AG09309 (cell line): ENCODE data around the gene SRMS.
A peak's percentile ranks its signal among the peaks of the same experiment; 100 is the strongest.

ENCODE experiments used
- DNase-seq: peaks from one replicate; pipeline ENCODE4 v3.0.0-alpha.2; 2010; ENCODE audit warnings: low read depth
- H3K4me3 ChIP-seq: 2 replicates; pipeline ENCODE4 v1.5.1; 2011; ENCODE audit warnings: mild to moderate bottlenecking, low read depth, low read length, moderate library complexity; ENCODE audit not compliant: control insufficient read depth
- TF ChIP-seq, protein P1 (sequence below): IDR thresholded peaks from 2 replicates; pipeline ENCODE4 v1.5.1; 2011; ENCODE audit warnings: mild to moderate bottlenecking, low read depth, low read length, inconsistent platforms; ENCODE audit not compliant: insufficient read depth, control insufficient read depth; ENCODE audit errors: missing control alignments

SRMS gene

GRCh38 chr20:63539092-63539430, 8.5 kb downstream of the SRMS start:
- H3K4me3 ChIP-seq = no peak overlapping the region
- TF ChIP-seq, protein P1, sequence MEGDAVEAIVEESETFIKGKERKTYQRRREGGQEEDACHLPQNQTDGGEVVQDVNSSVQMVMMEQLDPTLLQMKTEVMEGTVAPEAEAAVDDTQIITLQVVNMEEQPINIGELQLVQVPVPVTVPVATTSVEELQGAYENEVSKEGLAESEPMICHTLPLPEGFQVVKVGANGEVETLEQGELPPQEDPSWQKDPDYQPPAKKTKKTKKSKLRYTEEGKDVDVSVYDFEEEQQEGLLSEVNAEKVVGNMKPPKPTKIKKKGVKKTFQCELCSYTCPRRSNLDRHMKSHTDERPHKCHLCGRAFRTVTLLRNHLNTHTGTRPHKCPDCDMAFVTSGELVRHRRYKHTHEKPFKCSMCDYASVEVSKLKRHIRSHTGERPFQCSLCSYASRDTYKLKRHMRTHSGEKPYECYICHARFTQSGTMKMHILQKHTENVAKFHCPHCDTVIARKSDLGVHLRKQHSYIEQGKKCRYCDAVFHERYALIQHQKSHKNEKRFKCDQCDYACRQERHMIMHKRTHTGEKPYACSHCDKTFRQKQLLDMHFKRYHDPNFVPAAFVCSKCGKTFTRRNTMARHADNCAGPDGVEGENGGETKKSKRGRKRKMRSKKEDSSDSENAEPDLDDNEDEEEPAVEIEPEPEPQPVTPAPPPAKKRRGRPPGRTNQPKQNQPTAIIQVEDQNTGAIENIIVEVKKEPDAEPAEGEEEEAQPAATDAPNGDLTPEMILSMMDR = no peak
- no peak for DNase-seq

- DNase-seq = no peak
- H3K4me3 ChIP-seq = peak overlapping the region; percentile 26
- TF ChIP-seq, protein P1 = no peak
Measured at GRCh38 chr20:63538204-63539091, 9.1 kb downstream of the SRMS start.

- peak; percentile 47 for DNase-seq
- TF ChIP-seq, protein P1 = peak; percentile 95
- H3K4me3 ChIP-seq = peak overlapping the region; percentile 26
Measured at GRCh38 chr20:63537525-63538203, 9.9 kb downstream of the SRMS start.

DNA sequence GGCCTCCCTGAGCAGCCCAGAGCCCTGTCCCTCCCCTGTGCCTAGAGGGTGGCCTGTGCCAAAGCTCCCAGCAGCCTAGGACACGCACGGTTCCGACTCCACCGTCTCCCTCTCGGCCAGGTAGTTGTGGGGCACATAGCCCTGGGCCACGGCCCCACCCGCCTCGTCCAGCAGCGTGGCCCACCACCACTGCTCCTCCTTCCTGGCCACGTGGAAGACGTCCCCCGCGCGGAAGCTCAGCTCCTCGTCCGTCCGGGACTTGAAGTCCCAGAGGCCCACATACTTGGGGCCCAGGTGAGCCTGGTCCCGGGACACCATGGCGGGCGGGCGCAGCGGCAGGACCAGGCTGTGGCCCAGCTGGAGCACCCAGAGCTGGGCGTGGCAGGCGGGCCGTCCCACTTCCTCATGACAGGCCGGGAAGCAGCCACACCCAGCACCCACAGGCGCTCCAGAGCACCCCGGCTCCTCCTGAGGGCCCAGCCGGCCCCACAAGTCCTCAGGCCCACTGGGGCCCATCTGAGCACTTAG, 10.5 kb downstream of the SRMS start, which contains the start of gene PTK6:
PTK6 (minus strand) TSS at position 380 of the 528 bp plus-strand sequence; CDS start at position 318, 62 bp downstream.
- TF ChIP-seq, protein P1 = no peak
- peak within 1 kb of the TSS; percentile 26 for H3K4me3 ChIP-seq
- no peak for DNase-seq

DNA sequence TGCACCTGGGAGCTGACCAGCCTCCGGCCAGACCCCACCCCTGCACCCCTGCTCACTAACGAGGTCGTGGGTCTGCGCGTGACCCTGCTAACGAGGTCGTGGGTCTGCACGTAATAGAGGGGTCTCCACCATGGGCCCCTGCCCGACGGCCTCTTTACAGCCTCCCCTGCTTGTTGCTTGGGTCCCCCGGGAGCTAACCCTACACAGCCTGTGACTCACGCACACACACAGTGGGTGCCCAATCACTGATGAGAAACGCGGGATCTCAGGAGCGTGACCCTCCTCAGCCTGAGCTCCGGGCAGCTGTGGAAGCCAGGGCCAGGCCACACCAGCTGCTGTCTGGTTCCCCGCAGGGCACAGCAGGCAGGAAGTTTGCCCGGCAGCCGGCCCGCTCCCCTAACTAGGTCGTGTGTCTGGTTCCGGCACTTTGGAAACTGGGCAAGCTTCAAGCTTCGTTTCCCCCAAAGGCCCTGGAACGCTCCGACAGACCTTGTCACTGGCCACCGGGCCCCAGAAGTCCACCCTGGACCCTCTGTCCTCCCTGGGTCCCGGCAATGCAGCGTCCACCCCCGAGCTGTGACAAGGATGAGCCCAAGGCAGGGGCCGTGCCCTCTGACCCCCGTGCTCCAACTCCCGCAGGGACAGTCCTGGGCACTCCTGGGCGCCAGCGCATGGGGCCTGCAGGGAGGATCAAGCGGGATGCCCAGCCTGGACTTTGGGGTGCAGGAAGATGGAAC, 11.1 kb downstream of the SRMS start:
- DNase-seq = no peak
- no peak overlapping the region for H3K4me3 ChIP-seq
- TF ChIP-seq, protein P1 = no peak
